ENCODE results near the gene RAD51B.

GRCh38 chr14:68417009-68417650, 597.6 kb downstream of the RAD51B start:
- no peak for TF ChIP-seq POLR2A (IDR thresholded peaks at IDR 0.05)
- TF ChIP-seq, protein P1, sequence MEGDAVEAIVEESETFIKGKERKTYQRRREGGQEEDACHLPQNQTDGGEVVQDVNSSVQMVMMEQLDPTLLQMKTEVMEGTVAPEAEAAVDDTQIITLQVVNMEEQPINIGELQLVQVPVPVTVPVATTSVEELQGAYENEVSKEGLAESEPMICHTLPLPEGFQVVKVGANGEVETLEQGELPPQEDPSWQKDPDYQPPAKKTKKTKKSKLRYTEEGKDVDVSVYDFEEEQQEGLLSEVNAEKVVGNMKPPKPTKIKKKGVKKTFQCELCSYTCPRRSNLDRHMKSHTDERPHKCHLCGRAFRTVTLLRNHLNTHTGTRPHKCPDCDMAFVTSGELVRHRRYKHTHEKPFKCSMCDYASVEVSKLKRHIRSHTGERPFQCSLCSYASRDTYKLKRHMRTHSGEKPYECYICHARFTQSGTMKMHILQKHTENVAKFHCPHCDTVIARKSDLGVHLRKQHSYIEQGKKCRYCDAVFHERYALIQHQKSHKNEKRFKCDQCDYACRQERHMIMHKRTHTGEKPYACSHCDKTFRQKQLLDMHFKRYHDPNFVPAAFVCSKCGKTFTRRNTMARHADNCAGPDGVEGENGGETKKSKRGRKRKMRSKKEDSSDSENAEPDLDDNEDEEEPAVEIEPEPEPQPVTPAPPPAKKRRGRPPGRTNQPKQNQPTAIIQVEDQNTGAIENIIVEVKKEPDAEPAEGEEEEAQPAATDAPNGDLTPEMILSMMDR (IDR thresholded peaks at IDR 0.05): no peak
- TF ChIP-seq POLR2AphosphoS5 (IDR thresholded peaks at IDR 0.05; ENCODE audit: insufficient read depth in 1 of 2, low read depth in 1 of 2): no peak

Data from vagina (tissue), 2 donors.